SU-DHL-6 (cell line): Measurements from ENCODE around the gene SOX18.

Source experiments
- H2AFZ ChIP-seq: fragments of 200-600 bp; sonication (generic); 2 replicates; pipeline ENCODE4 v1.6.1; 2014; ENCODE audit warnings: low read depth, mild to moderate bottlenecking, moderate library complexity, mixed read lengths, antibody characterized with exemption, low read length; ENCODE audit not compliant: severe bottlenecking
- H3F3A ChIP-seq: fragments of 200-600 bp; shearing (Covaris generic); 2 replicates; pipeline ENCODE4 v1.6.0; 2016; ENCODE audit warnings: antibody characterized with exemption, mild to moderate bottlenecking; ENCODE audit not compliant: insufficient read depth
- H3K27ac ChIP-seq: fragments of 200-600 bp; sonication (generic); 2 replicates; pipeline ENCODE4 v1.5.1; 2016; ENCODE audit warnings: low read depth, mild to moderate bottlenecking, low read length, moderate library complexity, mixed read lengths
- H3K27me3 ChIP-seq: fragments of 200-600 bp; sonication (generic), shearing (Covaris generic); 2 replicates; pipeline ENCODE4 v1.6.0; 2014; ENCODE audit warnings: mild to moderate bottlenecking, low read length
- H3K36me3 ChIP-seq: fragments of 200-600 bp; sonication (generic); 2 replicates; pipeline ENCODE4 v1.6.1; 2014; ENCODE audit warnings: mild to moderate bottlenecking, low read length, mixed read lengths
- H3K4me2 ChIP-seq: fragments of 300-600, 200-600 bp; shearing (Covaris generic), sonication (generic); 2 replicates; pipeline ENCODE4 v1.6.0; 2014; ENCODE audit warnings: low read length, low read depth, mild to moderate bottlenecking; ENCODE audit not compliant: poor library complexity, severe bottlenecking
- H3K4me3 ChIP-seq: fragments of 200-600 bp; sonication (generic); 2 replicates; pipeline ENCODE4 v1.5.1; 2014; ENCODE audit warnings: antibody characterized with exemption, low read length, mild to moderate bottlenecking, mixed read lengths; ENCODE audit not compliant: insufficient read depth, poor library complexity, severe bottlenecking
- H3K79me2 ChIP-seq: fragments of 200-600 bp; sonication (generic); 2 replicates; pipeline ENCODE4 v1.6.1; 2014; ENCODE audit warnings: mild to moderate bottlenecking, low read length, moderate library complexity; ENCODE audit not compliant: insufficient read depth
- H3K9ac ChIP-seq: fragments of 200-600 bp; sonication (generic); 2 replicates; pipeline ENCODE4 v1.7.0; 2014; ENCODE audit warnings: mild to moderate bottlenecking, low read length
- H3K9me2 ChIP-seq: fragments of 200-600 bp; sonication (generic); replicated peaks from 2 replicates; pipeline ENCODE4 v1.6.1; 2014; ENCODE audit warnings: low read length; ENCODE audit not compliant: insufficient read depth
- H3K9me3 ChIP-seq: fragments of 200-600 bp; sonication (generic); 2 replicates; pipeline ENCODE4 v1.6.1; 2014; ENCODE audit warnings: low read length, mixed read lengths; ENCODE audit not compliant: insufficient read depth
- H4K20me1 ChIP-seq: fragments of 200-600 bp; sonication (generic); 2 replicates; pipeline ENCODE4 v1.6.1; 2014; ENCODE audit warnings: low read depth, mild to moderate bottlenecking, antibody characterized with exemption, low read length, moderate library complexity, mixed read lengths
- CTCF ChIP-seq: fragments of 200-600 bp; sonication (generic); IDR thresholded peaks from one replicate; pipeline ENCODE4 v1.5.1; 2017; ENCODE audit warnings: antibody characterized with exemption, mild to moderate bottlenecking, low read length, moderate library complexity; ENCODE audit not compliant: insufficient read depth, poor library complexity, severe bottlenecking
- EZH2phosphoT487 ChIP-seq: fragments of 200-600 bp; sonication (generic), shearing (Covaris generic); conservative IDR thresholded peaks from 2 replicates; pipeline ENCODE4 v1.6.1; 2018; ENCODE audit warnings: mild to moderate bottlenecking, antibody characterized with exemption, low read length, moderate library complexity, mixed read lengths

The SOX18 gene

DNA sequence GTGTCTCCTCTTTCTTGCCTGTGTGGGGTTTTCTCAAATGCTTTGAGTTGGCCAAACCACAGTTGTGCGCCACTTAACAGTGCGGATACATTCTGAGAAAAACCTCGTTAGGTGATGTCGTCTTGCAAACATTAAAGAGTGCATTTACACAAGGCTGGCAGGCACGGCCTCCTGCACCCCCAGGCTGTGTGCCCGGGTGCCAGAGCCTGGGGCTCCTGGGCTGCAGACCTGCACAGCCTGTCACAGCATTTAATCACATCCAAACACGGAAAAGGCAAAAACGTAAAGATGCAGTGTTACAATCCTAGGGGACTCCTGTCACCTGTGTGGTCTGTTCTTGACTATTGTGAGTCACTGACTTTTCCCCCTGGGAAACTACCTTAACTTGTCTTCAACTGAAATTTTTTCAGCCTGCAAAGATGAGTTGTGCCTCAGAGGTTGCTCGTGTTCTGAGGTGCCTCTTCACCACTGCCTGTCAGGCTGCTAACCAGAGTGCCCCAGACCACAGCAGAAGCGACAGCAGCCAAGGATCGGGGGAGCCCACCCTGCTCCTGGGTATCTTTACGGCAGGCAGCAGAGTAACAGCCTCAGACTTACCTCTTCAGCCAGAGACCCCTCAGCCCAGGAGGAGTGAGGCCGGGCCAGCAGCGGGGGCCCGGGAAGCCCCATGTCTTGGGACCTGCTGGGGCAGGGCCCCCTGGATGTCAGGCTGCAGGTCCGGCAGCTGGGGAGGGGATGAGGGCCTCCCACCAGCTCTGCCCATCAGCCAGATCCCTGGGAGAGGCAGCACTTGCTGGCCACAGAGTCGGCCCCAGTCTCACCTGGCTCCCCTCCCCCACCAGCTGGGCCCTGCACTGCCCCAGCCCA is 14.1 kb downstream of the SOX18 start:
- H4K20me1 ChIP-seq: no peaks in the 10 kb centered on the region
- H3K36me3 ChIP-seq: no peaks in the 10 kb centered on the region
- H3K4me3 ChIP-seq: no peak overlapping the region
- H3F3A ChIP-seq: no peaks in the 10 kb centered on the region
- no peaks in the 10 kb centered on the region for H3K9me2 ChIP-seq
- H3K79me2 ChIP-seq: no peaks in the 10 kb centered on the region
- H3K4me2 ChIP-seq: no peak overlapping the region
- TF ChIP-seq EZH2phosphoT487: no peak
- TF ChIP-seq CTCF: no peak
- no peak overlapping the region for H2AFZ ChIP-seq
- H3K9ac ChIP-seq: no peak overlapping the region
- H3K9me3 ChIP-seq: no peaks in the 10 kb centered on the region
- no peaks in the 10 kb centered on the region for H3K27me3 ChIP-seq
- H3K27ac ChIP-seq: no peak overlapping the region

GRCh38 chr20:64033981-64034493 is 15.4 kb downstream of the SOX18 start:
- TF ChIP-seq CTCF (no peak), EZH2phosphoT487 (no peak)
- no peaks in the 10 kb centered on the region for H3K36me3 ChIP-seq
- no peaks in the 10 kb centered on the region for H3F3A ChIP-seq
- no peak overlapping the region for H3K4me2 ChIP-seq
- H2AFZ ChIP-seq: no peak overlapping the region
- no peaks in the 10 kb centered on the region for H4K20me1 ChIP-seq
- H3K9me2 ChIP-seq: no peaks in the 10 kb centered on the region
- no peaks in the 10 kb centered on the region for H3K27me3 ChIP-seq
- H3K27ac ChIP-seq: no peak overlapping the region
- no peak overlapping the region for H3K9ac ChIP-seq
- no peak overlapping the region for H3K4me3 ChIP-seq
- H3K79me2 ChIP-seq: no peaks in the 10 kb centered on the region
- H3K9me3 ChIP-seq: no peaks in the 10 kb centered on the region

GRCh38 chr20:64032706-64033624 is 16.5 kb downstream of the SOX18 start:
- H3K79me2 ChIP-seq: no peaks in the 10 kb centered on the region
- no peak overlapping the region for H3K4me2 ChIP-seq
- no peaks in the 10 kb centered on the region for H3K36me3 ChIP-seq
- H3K27me3 ChIP-seq: no peaks in the 10 kb centered on the region
- no peak overlapping the region for H2AFZ ChIP-seq
- no peaks in the 10 kb centered on the region for H3K9me3 ChIP-seq
- H3K27ac ChIP-seq: no peak overlapping the region
- no peaks in the 10 kb centered on the region for H4K20me1 ChIP-seq
- H3K9me2 ChIP-seq: no peaks in the 10 kb centered on the region
- H3K9ac ChIP-seq: no peak overlapping the region
- H3K4me3 ChIP-seq: no peak overlapping the region
- TF ChIP-seq EZH2phosphoT487 (no peak), CTCF (no peak)
- no peaks in the 10 kb centered on the region for H3F3A ChIP-seq
